Osteocyte (in vitro differentiated cells): Measurements from ENCODE around the gene CDH4. TPM values are rescaled to one million over a fixed set of nuclear protein-coding genes. Genes with fewer than 3 reads are reported as not detected.

Source experiments
- DNase-seq: peaks from one replicate; pipeline ENCODE4 v3.0.0; 2021; ENCODE audit warnings: mixed read lengths; ENCODE audit not compliant: unreplicated experiment; ENCODE audit errors: extremely low spot score
- H3K27ac Mint-ChIP-seq: one replicate; pipeline ENCODE4 v1.8.0; 2021; ENCODE audit warnings: mild to moderate bottlenecking, mixed read lengths; ENCODE audit not compliant: unreplicated experiment
- H3K27me3 Mint-ChIP-seq: one replicate; pipeline ENCODE4 v1.8.0; 2021; ENCODE audit warnings: mixed read lengths; ENCODE audit not compliant: unreplicated experiment
- H3K36me3 Mint-ChIP-seq: one replicate; pipeline ENCODE4 v1.8.0; 2021; ENCODE audit warnings: mixed read lengths; ENCODE audit not compliant: unreplicated experiment
- H3K4me1 Mint-ChIP-seq: one replicate; pipeline ENCODE4 v1.8.0; 2021; ENCODE audit warnings: mixed read lengths; ENCODE audit not compliant: unreplicated experiment
- H3K4me3 Mint-ChIP-seq: one replicate; pipeline ENCODE4 v1.8.0; 2021; ENCODE audit warnings: mild to moderate bottlenecking, moderate library complexity, mixed read lengths; ENCODE audit not compliant: unreplicated experiment
- H3K9me3 Mint-ChIP-seq: one replicate; pipeline ENCODE4 v1.8.0; 2021; ENCODE audit warnings: mixed read lengths; ENCODE audit not compliant: unreplicated experiment
- CTCF ChIP-seq: fragments of 200-600 bp; sonication (generic); IDR thresholded peaks from 2 replicates; pipeline ENCODE4 v1.5.0; 2021; ENCODE audit warnings: antibody characterized with exemption, mild to moderate bottlenecking, moderate library complexity
- total RNA-seq: library from RNA; stranded (reverse); gene quantifications from 2 replicates; pipeline ENCODE4 v1.2.1, GENCODE V29; 2021

CDH4 gene
- total RNA-seq, 1 donor from 2014 or later: 1.3 TPM

GRCh38 chr20:61438285-61438684 is 186.2 kb downstream of the CDH4 start:
- H3K9me3 Mint-ChIP-seq: no peaks in the 10 kb centered on the region
- H3K27ac Mint-ChIP-seq: no peak overlapping the region
- DNase-seq: no peak
- H3K27me3 Mint-ChIP-seq: peaks cover 4% of the 10 kb centered on the region
- no peak overlapping the region for H3K4me3 Mint-ChIP-seq
- H3K4me1 Mint-ChIP-seq: peaks cover 22% of the 10 kb centered on the region
- TF ChIP-seq CTCF: no peak
- H3K36me3 Mint-ChIP-seq: no peaks in the 10 kb centered on the region

GRCh38 chr20:61439251-61439650 is 187.2 kb downstream of the CDH4 start:
- H3K4me3 Mint-ChIP-seq: no peak overlapping the region
- H3K36me3 Mint-ChIP-seq: no peaks in the 10 kb centered on the region
- TF ChIP-seq CTCF: no peak
- peaks cover 22% of the 10 kb centered on the region for H3K4me1 Mint-ChIP-seq
- peaks cover 3% of the 10 kb centered on the region for H3K27me3 Mint-ChIP-seq
- H3K9me3 Mint-ChIP-seq: no peaks in the 10 kb centered on the region
- no peak for DNase-seq
- H3K27ac Mint-ChIP-seq: no peak overlapping the region

DNA sequence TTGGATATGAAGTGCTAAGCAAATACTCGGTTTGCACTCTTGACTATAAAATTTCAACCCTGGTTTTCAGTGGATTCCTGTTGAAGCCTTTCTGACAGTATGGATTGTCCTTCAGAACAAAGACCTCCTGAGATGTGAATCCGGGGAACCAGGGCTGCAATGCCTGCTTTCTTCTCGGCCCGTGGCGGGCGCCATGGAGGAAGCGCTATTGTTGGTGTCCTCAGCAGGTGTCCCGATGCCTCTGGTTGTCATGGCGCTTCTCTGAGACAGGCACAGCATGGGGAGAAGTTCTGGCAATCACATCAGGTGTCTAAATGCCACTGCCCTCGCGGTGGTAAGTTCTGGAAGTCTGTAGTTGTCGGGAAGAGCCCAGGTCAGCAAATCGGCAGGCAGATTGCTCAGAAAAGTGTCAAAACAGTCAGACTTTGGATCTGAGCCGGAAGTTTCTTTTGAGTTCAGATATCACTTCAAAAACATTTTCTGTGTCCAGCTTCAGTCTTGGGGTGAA is 188.5 kb downstream of the CDH4 start:
- TF ChIP-seq CTCF: no peak
- no peak overlapping the region for H3K27ac Mint-ChIP-seq
- no peak overlapping the region for H3K4me3 Mint-ChIP-seq
- no peaks in the 10 kb centered on the region for H3K9me3 Mint-ChIP-seq
- no peak for DNase-seq
- peaks cover 22% of the 10 kb centered on the region for H3K4me1 Mint-ChIP-seq
- H3K27me3 Mint-ChIP-seq: peaks cover 3% of the 10 kb centered on the region
- no peaks in the 10 kb centered on the region for H3K36me3 Mint-ChIP-seq

- DNase-seq: no peak
- Mint-ChIP-seq H3K27me3 (no peaks in the 10 kb centered on the region), H3K36me3 (no peaks in the 10 kb centered on the region), H3K9me3 (no peaks in the 10 kb centered on the region), H3K4me3 (no peak overlapping the region), H3K27ac (no peak overlapping the region), H3K4me1 (peaks cover 16% of the 10 kb centered on the region)
- no peak for TF ChIP-seq CTCF
These were observed 189.5 kb downstream of the CDH4 start for GRCh38 chr20:61441537-61441936.

- DNase-seq: no peak
- H3K36me3 Mint-ChIP-seq: no peaks in the 10 kb centered on the region
- H3K27me3 Mint-ChIP-seq: no peaks in the 10 kb centered on the region
- no peak for TF ChIP-seq CTCF
- H3K4me3 Mint-ChIP-seq: no peak overlapping the region
- H3K9me3 Mint-ChIP-seq: no peaks in the 10 kb centered on the region
- H3K27ac Mint-ChIP-seq: no peak overlapping the region
- H3K4me1 Mint-ChIP-seq: peaks cover 10% of the 10 kb centered on the region
These were observed 190.1 kb downstream of the CDH4 start for GRCh38 chr20:61442075-61442670.
